Muscle of back (tissue), 11 donors: ENCODE measurements around the gene DDX24. TPM values are rescaled to one million over a fixed set of nuclear protein-coding genes. Genes with fewer than 3 reads are reported as not detected.
A peak's percentile ranks its signal among the peaks of the same experiment; 100 is the strongest.

Source experiments
- DNase-seq, 3 donors: peaks; one replicate each; pipeline versions ENCODE4 v3.0.0 to v3.0.0-alpha.2; 2013
- polyA plus RNA-seq, 10 donors: library from polyadenylated mRNA; unstranded; fragments of 120-200 nt; gene quantifications; one replicate each; pipeline ENCODE4 v1.2.1, GENCODE V29; 2013; ENCODE audit not compliant: insufficient read length in 10 of 10

The DDX24 gene
- polyA plus RNA-seq, 10 donors = 81.4 to 111 (median 87.2) TPM

DNA sequence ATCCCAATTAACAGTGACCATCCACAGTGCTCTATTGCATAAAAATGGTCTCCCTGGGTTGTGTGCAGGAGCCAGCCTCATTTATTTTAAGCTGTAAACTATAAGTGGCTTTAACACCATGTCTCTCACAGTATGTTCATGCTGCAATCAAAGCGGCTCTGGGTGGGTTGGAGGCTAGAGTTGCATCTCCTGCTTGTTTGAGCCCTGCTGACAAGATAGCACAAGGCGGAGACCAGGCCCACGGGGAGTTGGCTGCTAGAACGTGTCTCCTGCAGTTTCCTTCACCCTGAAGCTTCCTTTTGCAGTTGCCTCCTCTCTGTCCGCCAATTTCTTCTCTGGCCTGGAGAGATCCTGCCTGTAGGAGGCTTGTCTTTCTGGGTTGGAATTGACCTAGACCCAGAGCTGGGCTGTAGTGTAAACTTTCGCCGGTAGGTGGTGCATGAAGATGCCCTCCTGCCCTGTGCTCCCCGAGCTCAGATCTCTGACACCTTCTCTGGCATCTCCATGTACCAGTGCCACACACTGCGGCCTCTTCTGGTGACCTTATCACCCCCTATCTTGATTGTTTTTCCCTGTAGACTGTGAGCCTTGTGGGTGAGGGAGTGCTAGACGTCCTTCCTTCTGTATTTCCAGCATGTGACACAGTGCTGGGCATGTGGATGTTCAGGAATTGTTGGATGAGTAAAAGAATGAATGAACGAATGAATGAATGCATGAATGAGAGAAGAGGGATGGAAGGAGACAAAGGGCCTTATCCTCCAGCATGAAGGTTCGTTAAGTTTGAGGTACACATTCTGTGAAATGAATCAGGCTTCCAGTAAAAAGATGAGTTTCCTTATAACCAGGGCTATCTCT is 44.5 kb downstream of the DDX24 start:
- peak; percentile 38 to 66 (median 45) for DNase-seq

- DNase-seq = no peak
Observed at GRCh38 chr14:94034886-94035285, 46.1 kb downstream of the DDX24 start.

GRCh38 chr14:94031883-94032279 is 49.1 kb downstream of the DDX24 start:
- DNase-seq = no peak

DNA sequence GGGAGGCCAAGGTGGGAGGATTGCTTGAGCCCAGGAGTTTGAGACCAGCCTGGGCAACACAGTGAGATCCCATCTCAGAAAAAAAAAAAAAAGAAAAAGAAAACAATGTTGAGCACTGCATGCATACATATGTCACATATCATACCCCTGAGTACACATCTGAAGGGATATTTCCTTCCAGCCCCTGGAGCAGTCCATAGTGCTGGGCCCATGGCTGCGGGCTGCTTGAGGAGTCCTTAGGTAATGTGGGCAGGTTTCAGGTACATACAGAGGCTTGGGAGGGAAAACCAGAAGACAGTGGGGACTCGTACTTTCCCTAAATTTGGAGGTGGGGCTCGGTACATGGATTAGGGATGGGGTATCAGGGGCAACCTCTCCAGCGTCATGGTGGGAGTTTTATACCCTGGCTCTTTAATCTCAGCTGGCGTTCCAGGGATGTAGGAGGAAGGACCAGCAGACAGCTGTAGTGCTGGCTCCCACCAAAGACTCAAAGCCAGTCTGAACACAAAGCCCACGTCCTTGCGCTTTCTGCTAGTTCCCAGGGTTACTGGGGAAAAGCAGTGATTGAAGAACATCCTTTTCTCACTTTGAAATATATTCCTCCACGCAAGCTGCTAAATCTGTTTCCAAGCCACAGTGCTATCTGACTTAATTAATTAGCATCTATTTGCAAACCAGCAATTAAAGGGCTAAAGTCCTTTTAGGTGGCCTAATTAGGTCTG is 49.7 kb downstream of the DDX24 start:
- DNase-seq = no peak

- DNase-seq = no peak
Observed at GRCh38 chr14:94030571-94030970, 50.4 kb downstream of the DDX24 start.

DNA sequence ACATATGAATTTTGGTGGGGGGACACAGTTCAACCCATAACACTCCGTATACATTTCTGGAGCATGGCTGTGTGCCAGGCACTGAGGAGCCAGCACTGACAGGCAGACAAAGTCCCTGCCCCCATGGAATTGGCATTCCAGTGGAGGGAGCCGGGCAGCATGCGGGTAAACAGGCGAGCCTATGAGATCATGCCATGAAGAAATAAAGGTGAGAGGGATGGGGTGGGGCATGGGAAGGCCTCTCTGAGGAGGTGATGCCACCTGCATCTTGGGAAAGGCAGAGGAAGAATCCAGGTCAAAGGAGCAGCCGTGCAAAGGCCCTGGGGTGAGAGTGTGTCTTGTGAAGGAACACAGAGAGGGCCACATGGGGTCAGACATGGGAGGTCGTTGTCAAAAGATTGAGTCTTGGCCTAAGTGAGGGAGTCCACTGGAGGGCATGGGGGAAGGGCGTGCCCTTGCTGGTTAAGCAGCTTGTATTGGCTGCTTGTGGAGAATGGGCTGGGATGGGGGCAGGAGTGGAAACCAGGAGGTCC is 51.3 kb downstream of the DDX24 start:
- no peak for DNase-seq

DNA sequence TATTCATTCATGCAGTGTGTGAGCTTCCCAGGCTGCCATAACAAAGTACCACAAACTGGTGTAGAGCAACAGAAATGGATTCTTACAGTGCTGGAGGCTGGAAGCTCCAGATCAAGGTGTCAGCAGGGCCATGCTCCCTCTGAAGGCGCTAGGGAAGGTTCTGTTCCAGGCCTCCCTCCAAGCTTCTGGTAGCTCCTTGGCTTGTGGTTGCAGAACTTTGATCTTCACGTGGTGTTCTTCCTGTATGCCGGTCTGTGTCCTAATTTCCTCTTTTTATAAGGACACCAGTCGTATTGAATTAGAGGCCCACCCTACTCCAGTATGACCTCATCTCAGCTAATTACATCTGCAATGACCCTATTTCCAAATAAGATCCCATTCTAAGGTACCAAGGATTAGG is 51.7 kb downstream of the DDX24 start:
- DNase-seq = no peak

DNA sequence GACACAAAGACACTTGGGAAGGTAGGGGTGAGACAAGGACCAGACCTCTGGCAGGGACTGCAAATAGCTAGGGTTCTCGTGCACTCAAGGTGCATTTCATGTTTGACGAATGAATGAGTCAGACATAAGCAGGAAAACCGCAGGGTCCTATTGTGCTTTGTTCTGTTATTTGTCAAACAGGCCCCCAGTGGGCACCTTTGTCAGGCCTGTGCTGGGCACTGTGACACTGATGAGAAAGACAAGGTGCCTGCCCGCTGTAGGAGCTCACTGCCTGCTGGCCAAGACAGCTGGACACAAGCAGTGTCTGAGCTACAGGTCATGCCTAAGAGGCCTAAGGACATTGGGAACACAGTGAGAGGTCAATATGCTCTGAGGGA is 52.6 kb downstream of the DDX24 start:
- no peak for DNase-seq

GRCh38 chr14:94027566-94028449 is 53.2 kb downstream of the DDX24 start:
- no peak for DNase-seq

- DNase-seq = no peak
Observed at GRCh38 chr14:94026889-94027469, 54.0 kb downstream of the DDX24 start.

DNA sequence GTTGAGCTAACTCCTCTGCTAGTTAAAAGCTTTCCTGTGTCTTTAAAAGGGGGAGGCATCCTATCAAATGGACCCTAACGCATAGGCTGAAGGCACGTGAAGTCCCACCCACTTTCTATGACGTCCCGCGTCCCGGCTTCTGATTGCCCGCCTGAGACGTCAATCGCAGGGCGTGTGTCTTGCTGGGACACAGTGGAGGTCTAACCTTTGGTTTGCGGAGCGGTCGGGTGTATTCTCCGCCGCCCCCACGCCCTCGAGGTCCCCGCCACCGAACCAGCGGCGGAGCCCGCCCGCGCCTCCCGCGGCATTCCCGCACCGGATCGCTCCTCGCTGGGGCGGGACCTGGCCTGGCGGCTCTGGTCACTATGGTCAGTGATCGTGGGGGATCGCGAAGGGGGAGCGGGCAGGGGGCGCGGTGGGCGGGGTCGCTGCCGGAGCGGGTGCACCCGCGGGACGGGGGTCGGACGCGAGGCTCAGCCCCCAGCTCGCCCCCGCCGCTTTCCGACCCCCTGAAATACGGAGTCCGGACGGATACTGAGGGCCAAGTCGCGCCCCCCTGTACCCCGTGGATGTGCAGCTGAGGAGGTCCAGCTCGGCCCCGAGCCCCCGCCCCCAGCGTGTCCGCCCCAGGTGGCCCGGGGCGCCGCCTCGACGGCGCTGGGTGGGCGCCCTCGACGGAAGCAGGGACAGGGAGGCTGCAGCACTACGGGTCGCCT is 54.7 kb downstream of the DDX24 start, which contains the start of gene OTUB2:
Gene OTUB2 (plus strand): TSS at position 168 of the 716 bp plus-strand sequence. CDS start 198 bp downstream, at position 366.
- DNase-seq = peak; percentile 98 to 99 (median 99)

GRCh38 chr14:94025720-94026119 is 55.3 kb downstream of the DDX24 start:
- no peak for DNase-seq

DNA sequence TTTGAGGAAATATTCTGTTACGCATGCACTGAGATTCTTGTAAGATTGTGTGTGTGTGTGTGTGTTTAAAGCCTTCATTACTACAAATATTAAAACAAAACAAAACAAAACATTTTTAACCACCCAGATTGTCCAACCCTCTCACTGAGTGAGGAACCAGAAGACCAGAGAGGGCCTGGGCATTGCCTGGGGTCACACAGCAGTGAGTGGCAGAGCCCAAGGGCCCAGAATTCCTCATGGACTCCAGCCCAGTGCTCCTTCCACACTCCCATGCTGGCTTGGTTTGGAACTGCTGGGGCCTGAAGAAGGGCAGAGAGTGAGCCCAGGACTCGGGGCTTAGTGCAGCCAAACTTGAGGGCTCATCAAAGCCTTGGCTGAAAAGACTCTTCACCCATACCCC is 56.5 kb downstream of the DDX24 start:
- DNase-seq = no peak

DNA sequence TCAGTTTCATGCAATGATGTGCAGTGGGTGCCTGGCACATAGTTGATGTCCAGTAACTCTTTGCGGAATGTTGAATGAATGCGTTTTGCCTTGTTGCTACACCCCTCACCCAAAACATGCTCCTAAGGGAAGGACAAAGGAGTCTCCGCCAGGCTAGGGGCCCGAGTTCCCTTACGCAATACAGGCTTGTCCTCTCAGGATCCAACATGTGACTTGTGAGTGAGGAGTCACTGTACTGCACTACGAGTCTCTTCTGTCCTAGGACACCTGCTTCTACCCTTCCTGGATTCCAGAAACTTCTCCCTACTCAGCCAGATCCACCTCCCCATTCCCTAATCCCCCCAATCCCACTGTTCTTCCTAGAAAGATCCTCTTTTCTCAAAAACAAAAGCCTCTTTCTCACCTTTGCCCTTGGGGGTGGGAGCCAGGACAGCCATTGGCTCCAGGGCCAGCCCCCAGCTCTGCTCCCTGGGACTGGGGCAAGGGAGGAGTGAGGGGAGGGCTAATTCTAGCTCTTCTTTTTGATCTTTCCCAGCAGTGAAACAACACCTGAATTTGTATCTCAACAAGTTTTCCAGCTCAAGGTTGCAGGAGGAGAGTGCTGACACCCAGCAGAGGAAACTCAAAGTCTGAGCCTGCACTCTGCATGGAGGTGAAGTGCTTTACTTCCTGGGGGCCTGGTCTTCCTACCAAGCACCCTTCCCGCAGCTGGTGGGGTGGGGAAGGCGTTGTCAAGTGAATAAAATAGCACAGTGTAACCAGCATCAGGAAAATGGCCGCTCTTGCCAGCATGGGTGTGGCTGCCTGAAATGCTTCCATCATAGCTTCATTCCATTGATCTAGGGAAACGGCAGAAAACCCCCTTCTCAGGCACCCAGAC is 58.2 kb downstream of the DDX24 start:
- no peak for DNase-seq

GRCh38 chr14:94021416-94022157 is 59.4 kb downstream of the DDX24 start:
- no peak for DNase-seq

- no peak for DNase-seq
Observed at GRCh38 chr14:94021001-94021400, 60.0 kb downstream of the DDX24 start.

GRCh38 chr14:94020267-94020666 is 60.7 kb downstream of the DDX24 start:
- no peak for DNase-seq

- no peak for DNase-seq
Observed at GRCh38 chr14:94019329-94019728, 61.7 kb downstream of the DDX24 start.

GRCh38 chr14:94018308-94018707 is 62.7 kb downstream of the DDX24 start:
- DNase-seq = no peak
